ENCODE results near the gene GBA3.

GBA3 gene

GRCh38 chr4:22703912-22704311 lies 11.2 kb downstream of the GBA3 start:
- no peak for DNase-seq

GRCh38 chr4:22707390-22707789 lies 14.7 kb downstream of the GBA3 start:
- no peak for DNase-seq

GRCh38 chr4:22708961-22709360 lies 16.2 kb downstream of the GBA3 start:
- no peak for DNase-seq

GRCh38 chr4:22712105-22712504 lies 19.4 kb downstream of the GBA3 start:
- DNase-seq, result no peak

- no peak for DNase-seq
Measured at GRCh38 chr4:22712529-22712928, 19.8 kb downstream of the GBA3 start.

- no peak for DNase-seq
Measured at GRCh38 chr4:22713841-22714240, 21.1 kb downstream of the GBA3 start.

- no peak for DNase-seq
Measured at GRCh38 chr4:22719218-22719617, 26.5 kb downstream of the GBA3 start.

GRCh38 chr4:22720091-22720490 lies 27.4 kb downstream of the GBA3 start:
- no peak for DNase-seq

- DNase-seq, result no peak
Measured at GRCh38 chr4:22721204-22721603, 28.5 kb downstream of the GBA3 start.

GRCh38 chr4:22730021-22730420 lies 37.3 kb downstream of the GBA3 start:
- no peak for DNase-seq

- DNase-seq, result no peak
Measured at GRCh38 chr4:22733816-22734215, 41.1 kb downstream of the GBA3 start.

- DNase-seq, result no peak
Measured at GRCh38 chr4:22736912-22737311, 44.2 kb downstream of the GBA3 start.

GRCh38 chr4:22739968-22740367 lies 47.2 kb downstream of the GBA3 start:
- peak; percentile 3 for DNase-seq

GRCh38 chr4:22741744-22742143 lies 49.0 kb downstream of the GBA3 start:
- no peak for DNase-seq

- DNase-seq, result no peak
Measured at GRCh38 chr4:22743290-22743689, 50.6 kb downstream of the GBA3 start.

- DNase-seq, result no peak
Measured at GRCh38 chr4:22744478-22745062, 51.8 kb downstream of the GBA3 start.

GRCh38 chr4:22745234-22745633 lies 52.5 kb downstream of the GBA3 start:
- DNase-seq, result no peak

GRCh38 chr4:22754116-22754515 lies 61.4 kb downstream of the GBA3 start:
- no peak for DNase-seq

GRCh38 chr4:22762548-22762947 lies 69.8 kb downstream of the GBA3 start:
- no peak for DNase-seq

GRCh38 chr4:22764183-22764582 lies 71.4 kb downstream of the GBA3 start:
- DNase-seq, result no peak

GRCh38 chr4:22766068-22766467 lies 73.3 kb downstream of the GBA3 start:
- no peak for DNase-seq

GRCh38 chr4:22778547-22779163 lies 85.9 kb downstream of the GBA3 start:
- DNase-seq, result no peak

- no peak for DNase-seq
Measured at GRCh38 chr4:22780317-22780716, 87.6 kb downstream of the GBA3 start.

GRCh38 chr4:22780797-22781196 lies 88.1 kb downstream of the GBA3 start:
- no peak for DNase-seq

GRCh38 chr4:22787753-22788375 lies 95.1 kb downstream of the GBA3 start:
- DNase-seq, result peak; percentile 41

All from suppressor macrophage treated with lipopolysaccharide for 4 hours (primary cell).